HL-60/S4 treated with phorbol 12-myristate 13-acetate at 8.2 ng/mL for 4 days and 3 days (cell line): ENCODE results near the gene WSCD2.

Source experiments
- in situ Hi-C: fragments of 300-500 bp; cut with MboI; formaldehyde crosslinking; loops from 2 replicates; pipeline ENCODE4 v1.15.0; 2022; ENCODE audit warnings: low sequenced_read_pairs

Gene WSCD2

GRCh38 chr12:108126212-108126611, 2.9 kb upstream of the WSCD2 start:
- in situ Hi-C loops: no loop called here

GRCh38 chr12:108126990-108127501, 2.0 kb upstream of the WSCD2 start:
- in situ Hi-C loops: no loop called here

GRCh38 chr12:108127654-108128053, 1.4 kb upstream of the WSCD2 start:
- in situ Hi-C loops: no loop called here

GRCh38 chr12:108128221-108129016, 669 bp upstream of the WSCD2 start:
- in situ Hi-C loops: no loop called here

GRCh38 chr12:108131035-108131434, 1.9 kb downstream of the WSCD2 start:
- in situ Hi-C loops: no loop called here

GRCh38 chr12:108131657-108132126, 2.6 kb downstream of the WSCD2 start:
- in situ Hi-C loops: no loop called here

- in situ Hi-C loops: no loop called here
Measured at GRCh38 chr12:108133482-108133881, 4.4 kb downstream of the WSCD2 start.

GRCh38 chr12:108134744-108135143, 5.7 kb downstream of the WSCD2 start:
- in situ Hi-C loops: no loop called here

GRCh38 chr12:108135627-108136026, 6.5 kb downstream of the WSCD2 start:
- in situ Hi-C loops: no loop called here

GRCh38 chr12:108136697-108137096, 7.6 kb downstream of the WSCD2 start:
- in situ Hi-C loops: no loop called here

GRCh38 chr12:108139454-108139853, 10.4 kb downstream of the WSCD2 start:
- in situ Hi-C loops: no loop called here

GRCh38 chr12:108140501-108140900, 11.4 kb downstream of the WSCD2 start:
- in situ Hi-C loops: no loop called here

GRCh38 chr12:108141600-108142130, 12.6 kb downstream of the WSCD2 start:
- in situ Hi-C loops: no loop called here

- in situ Hi-C loops: no loop called here
Measured at GRCh38 chr12:108143144-108143543, 14.1 kb downstream of the WSCD2 start.

GRCh38 chr12:108144080-108144479, 15.0 kb downstream of the WSCD2 start:
- in situ Hi-C loops: no loop called here

GRCh38 chr12:108145011-108145410, 15.9 kb downstream of the WSCD2 start:
- in situ Hi-C loops: no loop called here

- in situ Hi-C loops: no loop called here
Measured at GRCh38 chr12:108146035-108146893, 17.2 kb downstream of the WSCD2 start.

- in situ Hi-C loops: no loop called here
Measured at GRCh38 chr12:108147279-108147678, 18.2 kb downstream of the WSCD2 start.

GRCh38 chr12:108148521-108149074, 19.5 kb downstream of the WSCD2 start:
- in situ Hi-C loops: no loop called here

GRCh38 chr12:108150436-108150835, 21.3 kb downstream of the WSCD2 start:
- in situ Hi-C loops: no loop called here

- in situ Hi-C loops: no loop called here
Measured at GRCh38 chr12:108151533-108152169, 22.6 kb downstream of the WSCD2 start.
